ENCODE results near the gene RBM15B.

GRCh38 chr3:51401735-51402134, 10.7 kb downstream of the RBM15B start:
- TF ChIP-seq POLR2A (IDR thresholded peaks at IDR 0.05) (no peak), CTCF (IDR thresholded peaks at IDR 0.05) (no peak)

All from testis (tissue), 2 donors.